Lower leg skin (tissue), 3 donors: Measurements from ENCODE around the gene POC1B.

Experiments used
- CTCF ChIP-seq, 3 donors: fragments of 450-650 bp; IDR thresholded peaks; one replicate each; pipeline ENCODE4 v1.5.1; 2016; ENCODE audit warnings: antibody characterized with exemption in 3 of 3, mild to moderate bottlenecking in 3 of 3, moderate library complexity in 2 of 3
- POLR2A ChIP-seq, 2 donors: fragments of 450-650 bp; IDR thresholded peaks; one replicate each; pipeline ENCODE4 v1.6.1; 2016 to 2017; ENCODE audit warnings: antibody characterized with exemption in 2 of 2, mild to moderate bottlenecking in 1 of 2, moderate library complexity in 1 of 2

DNA sequence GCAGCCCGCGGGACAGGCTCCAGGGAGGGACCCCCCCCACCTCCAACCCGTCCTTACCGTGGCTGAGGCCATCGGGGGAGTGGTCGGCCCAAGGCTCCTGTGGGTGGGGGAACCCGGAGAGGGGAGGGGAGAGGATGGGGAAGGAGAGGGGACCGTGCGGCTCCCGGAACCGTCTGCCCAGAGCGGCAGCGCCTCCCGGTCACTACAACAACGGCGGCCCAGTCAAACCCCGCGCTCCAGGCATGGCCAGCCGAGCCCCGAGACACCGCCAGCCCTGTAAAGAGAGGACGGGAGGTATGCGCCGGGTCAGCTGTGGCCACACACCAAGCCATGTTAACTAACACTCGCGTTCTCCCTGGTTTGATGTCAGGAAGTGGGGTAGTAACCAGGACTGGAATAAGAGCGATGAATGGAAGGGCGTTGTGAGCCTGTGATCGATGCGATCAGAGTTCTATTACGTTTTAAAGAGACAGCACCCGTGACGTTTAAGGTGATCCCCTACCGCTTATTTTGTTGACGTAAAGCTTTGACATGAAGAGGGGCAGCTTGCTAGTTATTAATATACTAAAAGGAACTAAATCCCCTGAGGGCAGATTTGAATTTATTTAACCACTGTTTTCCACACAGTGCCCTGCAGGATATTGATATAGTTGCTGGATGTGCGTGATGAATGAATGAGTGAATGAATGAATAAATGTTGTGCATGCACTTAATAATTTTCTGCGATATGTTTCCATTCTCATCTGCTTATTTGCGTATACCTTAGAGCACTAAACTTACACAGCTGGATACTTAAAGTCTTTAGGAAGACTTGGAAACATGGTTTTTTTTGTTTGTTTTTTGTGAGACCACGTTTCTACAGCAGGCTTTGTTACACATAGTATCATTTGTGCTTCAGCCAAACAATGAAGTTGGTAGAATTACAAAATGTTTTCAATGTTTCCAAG, at the start of gene POC1B:
- TF ChIP-seq CTCF (IDR thresholded peaks at IDR 0.05) (no peak), POLR2A (IDR thresholded peaks at IDR 0.05) (no peak)
